Tibial nerve (tissue), 4 donors: ENCODE data around the gene MXI1. TPM values are rescaled to one million over a fixed set of nuclear protein-coding genes. Genes with fewer than 3 reads are reported as not detected.

Experiments used
- DNase-seq, 2 donors: peaks; one replicate each; pipeline ENCODE4 v3.0.0-alpha.2; 2019; ENCODE audit warnings: low spot score in 2 of 2
- H3K27ac ChIP-seq, 4 donors: fragments of 200-600 bp; sonication (generic) in 3 of 4; one replicate each; pipeline ENCODE4 v1.5.1; 2017 to 2019; ENCODE audit warnings: mild to moderate bottlenecking in 1 of 4
- H3K27me3 ChIP-seq, 2 donors: fragments of 200-600 bp; sonication (generic) in 1 of 2; one replicate each; pipeline versions ENCODE4 v1.5.1 to v1.6.0; 2017 to 2019
- H3K36me3 ChIP-seq, 3 donors: fragments of 200-600 bp; sonication (generic); one replicate each; pipeline ENCODE4 v1.5.1; 2018 to 2019
- H3K4me1 ChIP-seq, 4 donors: fragments of 200-600 bp; sonication (generic) in 3 of 4; one replicate each; pipeline ENCODE4 v1.5.1; 2017 to 2019
- H3K4me3 ChIP-seq, 4 donors: fragments of 200-600 bp; sonication (generic) in 3 of 4; one replicate each; pipeline ENCODE4 v1.5.1; 2017 to 2019; ENCODE audit warnings: mild to moderate bottlenecking in 1 of 4, moderate library complexity in 1 of 4
- H3K9me3 ChIP-seq, 4 donors: fragments of 200-600 bp; sonication (generic) in 3 of 4; one replicate each; pipeline ENCODE4 v1.5.1; 2017 to 2019
- EP300 ChIP-seq, 2 donors: sonication (generic); formaldehyde crosslinking; IDR thresholded peaks; one replicate each; pipeline ENCODE4 v1.6.1; 2017; ENCODE audit warnings: antibody characterized with exemption in 2 of 2, mild to moderate bottlenecking in 1 of 2
- POLR2A ChIP-seq, 2 donors: fragments of 450-650 bp; IDR thresholded peaks; one replicate each; pipeline ENCODE4 v1.6.1; 2017; ENCODE audit warnings: antibody characterized with exemption in 2 of 2, mild to moderate bottlenecking in 2 of 2, moderate library complexity in 2 of 2
- WGBS, 2 donors: methylation state at CpG; one replicate each; pipeline ENCODE4 v1.1.5; 2018; 5-methylcytosine and 5-hydroxymethylcytosine counted together
- total RNA-seq, 4 donors: library from RNA; depleted of rRNA; stranded (reverse); fragments of >200 nt; gene quantifications; one replicate each; pipeline ENCODE4 v1.1.0, GENCODE V29; 2016
- TF ChIP-seq, protein P1 (sequence below), 5 experiments: fragments of 200-600 bp in 3 of 5; fragments of 450-650 bp in 2 of 5; sonication (generic) in 3 of 5; IDR thresholded peaks; one replicate each; pipeline ENCODE4 v1.5.1; 2016 to 2019; ENCODE audit warnings: antibody characterized with exemption in 5 of 5, mild to moderate bottlenecking in 3 of 5, moderate library complexity in 2 of 5

Gene MXI1
- total RNA-seq, 4 donors from 2014 or later = 103 to 131 (median 123) TPM

DNA sequence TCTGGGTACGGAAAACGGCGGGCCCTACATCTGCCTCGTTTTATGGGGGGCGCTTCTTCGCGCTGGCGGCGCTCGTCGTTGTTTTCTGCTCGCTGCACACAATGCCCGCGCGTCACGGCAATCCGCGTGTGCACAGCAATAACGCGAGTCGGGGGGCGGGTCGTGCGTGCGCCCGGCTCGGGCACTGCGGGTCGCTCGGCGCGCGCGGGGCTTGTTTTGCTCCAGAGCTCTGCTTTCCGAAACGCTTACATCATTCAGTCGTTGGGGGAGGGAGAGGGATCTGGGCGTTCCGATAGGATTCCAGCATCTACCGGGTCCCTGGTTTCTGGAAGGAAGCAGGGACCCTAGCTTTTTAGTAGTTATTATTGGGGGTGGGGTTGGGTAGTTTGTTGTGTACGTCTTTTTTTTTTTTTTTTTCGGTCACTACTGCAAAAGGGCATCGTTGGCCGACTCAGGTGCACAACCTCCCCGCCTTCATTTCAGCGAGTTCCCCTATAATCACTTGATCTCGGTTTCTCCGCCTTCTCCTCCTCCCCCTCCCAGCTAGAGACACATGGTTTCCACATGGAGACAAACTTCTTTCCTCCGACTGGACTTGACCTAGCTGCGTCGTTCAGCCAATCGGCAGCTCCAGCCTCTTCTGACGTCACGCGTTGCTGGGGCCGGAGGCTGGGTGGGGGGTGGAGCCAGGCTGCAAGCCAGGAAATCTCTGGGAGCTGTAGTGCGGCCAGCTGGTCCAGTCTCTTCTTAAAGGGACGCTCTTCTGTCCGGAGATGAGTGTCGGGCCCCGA lies 3.5 kb downstream of the MXI1 start:
- peak overlapping the region; percentile 88 to 100 (median 95) for H3K27ac ChIP-seq
- H3K27me3 ChIP-seq = no peaks in the 10 kb centered on the region
- WGBS, 2 donors = 0 to 1% methylated on average over 49 to 61 of the region's 61 CpGs
- no peaks in the 10 kb centered on the region for H3K36me3 ChIP-seq
- TF ChIP-seq EP300 (IDR thresholded peaks at IDR 0.05) (peak in 1 of 2 donors; percentile 95), POLR2A (IDR thresholded peaks at IDR 0.05) (peak; percentile 66 to 82)
- TF ChIP-seq, protein P1, sequence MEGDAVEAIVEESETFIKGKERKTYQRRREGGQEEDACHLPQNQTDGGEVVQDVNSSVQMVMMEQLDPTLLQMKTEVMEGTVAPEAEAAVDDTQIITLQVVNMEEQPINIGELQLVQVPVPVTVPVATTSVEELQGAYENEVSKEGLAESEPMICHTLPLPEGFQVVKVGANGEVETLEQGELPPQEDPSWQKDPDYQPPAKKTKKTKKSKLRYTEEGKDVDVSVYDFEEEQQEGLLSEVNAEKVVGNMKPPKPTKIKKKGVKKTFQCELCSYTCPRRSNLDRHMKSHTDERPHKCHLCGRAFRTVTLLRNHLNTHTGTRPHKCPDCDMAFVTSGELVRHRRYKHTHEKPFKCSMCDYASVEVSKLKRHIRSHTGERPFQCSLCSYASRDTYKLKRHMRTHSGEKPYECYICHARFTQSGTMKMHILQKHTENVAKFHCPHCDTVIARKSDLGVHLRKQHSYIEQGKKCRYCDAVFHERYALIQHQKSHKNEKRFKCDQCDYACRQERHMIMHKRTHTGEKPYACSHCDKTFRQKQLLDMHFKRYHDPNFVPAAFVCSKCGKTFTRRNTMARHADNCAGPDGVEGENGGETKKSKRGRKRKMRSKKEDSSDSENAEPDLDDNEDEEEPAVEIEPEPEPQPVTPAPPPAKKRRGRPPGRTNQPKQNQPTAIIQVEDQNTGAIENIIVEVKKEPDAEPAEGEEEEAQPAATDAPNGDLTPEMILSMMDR (IDR thresholded peaks at IDR 0.05) = no peak
- H3K4me3 ChIP-seq = peak overlapping the region; percentile 61 to 95 (median 84)
- DNase-seq = peak; percentile 94 to 98
- peaks cover 0 to 28% (median 5%) of the 10 kb centered on the region in 4 donors for H3K4me1 ChIP-seq
- H3K9me3 ChIP-seq = no peaks in the 10 kb centered on the region

DNA sequence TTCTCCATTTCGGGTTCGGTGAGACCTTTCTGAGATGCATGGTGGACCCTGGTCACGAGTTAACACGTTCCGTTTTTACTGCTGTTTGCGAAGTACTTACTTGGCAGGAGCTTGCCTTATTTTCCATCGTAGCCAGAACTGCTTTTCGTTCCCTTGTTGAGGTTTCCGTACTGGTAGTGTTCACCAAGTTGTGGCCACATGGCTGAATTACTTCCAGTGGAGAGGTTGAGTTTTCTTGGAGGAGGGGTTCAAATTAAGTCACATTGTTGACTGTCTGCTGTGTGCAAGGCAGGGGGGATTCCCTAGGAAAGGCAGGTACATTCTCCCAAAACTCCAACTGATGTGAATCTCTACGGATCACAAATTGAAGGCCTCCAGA lies 4.0 kb downstream of the MXI1 start:
- Histone ChIP-seq H3K4me3 (peak overlapping the region; percentile 29 to 95 (median 70)), H3K36me3 (no peaks in the 10 kb centered on the region), H3K27ac (peak overlapping the region; percentile 87 to 100 (median 90)), H3K9me3 (no peaks in the 10 kb centered on the region), H3K27me3 (no peaks in the 10 kb centered on the region), H3K4me1 (peaks cover 0 to 30% (median 5%) of the 10 kb centered on the region in 4 donors)
- TF ChIP-seq, protein P1 (IDR thresholded peaks at IDR 0.05) = no peak
- TF ChIP-seq EP300 (IDR thresholded peaks at IDR 0.05) = no peak
- TF ChIP-seq POLR2A (IDR thresholded peaks at IDR 0.05) = no peak
- DNase-seq = no peak
- 5% methylated on average over 10 of the region's 10 CpGs for WGBS, 2 donors

DNA sequence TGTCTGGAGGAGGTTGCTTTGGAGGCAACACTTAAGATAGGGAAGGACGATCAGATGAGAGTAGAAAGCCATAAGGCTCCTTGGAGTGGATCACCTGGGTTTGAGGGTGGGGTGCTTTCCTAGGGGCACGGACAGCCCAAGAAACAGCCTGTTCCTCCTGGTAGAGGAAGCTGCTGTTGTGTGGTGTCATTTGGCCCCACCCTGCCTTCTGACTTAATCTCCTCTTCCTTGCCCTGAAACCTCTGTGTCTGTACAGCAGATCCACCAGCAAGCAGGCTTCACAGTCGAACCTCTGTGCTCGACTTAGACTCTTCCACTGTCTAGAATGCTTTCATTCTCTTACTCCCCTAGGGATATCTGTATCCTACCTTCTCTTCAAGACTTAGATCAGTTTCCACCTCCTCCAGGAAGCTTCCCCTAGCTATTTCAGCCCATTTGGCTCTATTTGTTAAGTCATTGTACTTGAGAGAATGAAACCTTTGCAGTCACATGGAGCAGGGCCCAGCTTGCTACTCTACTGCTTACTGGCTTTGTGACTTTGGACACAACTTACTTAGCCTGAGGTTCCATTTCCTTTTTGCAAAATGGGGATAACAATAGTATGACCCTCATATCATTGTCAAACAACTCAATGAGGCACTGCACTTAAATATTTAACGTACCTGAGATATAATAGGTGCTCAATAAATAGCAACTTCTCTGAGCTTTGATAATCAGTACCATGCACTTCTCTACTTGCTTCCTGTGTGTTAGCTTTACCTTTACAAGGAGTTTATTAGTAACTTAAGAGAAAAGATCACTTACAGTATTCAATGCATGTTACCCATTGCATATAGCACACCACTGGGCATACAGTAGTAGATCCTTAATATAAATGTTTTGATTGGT lies 5.0 kb downstream of the MXI1 start:
- DNase-seq = peak in 1 of 2 donors; percentile 40
- peak overlapping the region; percentile 87 to 100 (median 90) for H3K27ac ChIP-seq
- 67 to 77% methylated on average over 5 of the region's 5 CpGs for WGBS, 2 donors
- no peaks in the 10 kb centered on the region for H3K36me3 ChIP-seq
- no peaks in the 10 kb centered on the region for H3K9me3 ChIP-seq
- peak overlapping the region in 1 of 4 donors; percentile 80 for H3K4me3 ChIP-seq
- H3K27me3 ChIP-seq = no peaks in the 10 kb centered on the region
- peaks cover 0 to 23% (median 3%) of the 10 kb centered on the region in 4 donors for H3K4me1 ChIP-seq
- no peak for TF ChIP-seq POLR2A (IDR thresholded peaks at IDR 0.05)
- peak in 1 of 2 donors; percentile 37 for TF ChIP-seq EP300 (IDR thresholded peaks at IDR 0.05)

DNA sequence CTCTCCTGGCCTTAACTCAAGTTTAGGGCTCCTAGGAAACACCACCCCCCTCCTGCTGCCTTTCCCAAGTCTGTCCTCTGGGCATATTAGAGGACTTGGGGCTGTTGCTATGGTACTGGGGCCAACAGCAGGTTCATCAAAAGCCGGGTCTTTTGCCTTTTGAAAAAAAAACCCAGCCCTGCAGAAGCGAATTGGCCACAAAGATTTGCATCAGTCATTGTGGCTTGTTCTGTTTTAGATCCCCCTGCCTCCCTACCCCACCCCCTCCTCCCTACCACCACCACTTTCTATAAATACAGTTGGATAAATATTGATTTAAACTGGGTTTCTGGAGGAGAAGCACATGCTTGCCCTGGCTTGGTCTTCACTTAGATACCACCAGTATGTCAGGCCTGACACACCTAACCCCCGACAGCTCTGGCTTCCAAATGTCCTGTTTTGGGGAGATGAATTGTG lies 7.0 kb downstream of the MXI1 start:
- Histone ChIP-seq H3K4me1 (peaks cover 0 to 22% (median 3%) of the 10 kb centered on the region in 4 donors), H3K27ac (no peak overlapping the region), H3K36me3 (no peaks in the 10 kb centered on the region), H3K9me3 (no peaks in the 10 kb centered on the region), H3K27me3 (no peaks in the 10 kb centered on the region), H3K4me3 (no peak overlapping the region)
- 38 to 41% methylated on average over 3 of the region's 3 CpGs for WGBS, 2 donors
- DNase-seq = no peak
- no peak for TF ChIP-seq POLR2A (IDR thresholded peaks at IDR 0.05)
- TF ChIP-seq, protein P1 (IDR thresholded peaks at IDR 0.05) = no peak
- TF ChIP-seq EP300 (IDR thresholded peaks at IDR 0.05) = no peak

DNA sequence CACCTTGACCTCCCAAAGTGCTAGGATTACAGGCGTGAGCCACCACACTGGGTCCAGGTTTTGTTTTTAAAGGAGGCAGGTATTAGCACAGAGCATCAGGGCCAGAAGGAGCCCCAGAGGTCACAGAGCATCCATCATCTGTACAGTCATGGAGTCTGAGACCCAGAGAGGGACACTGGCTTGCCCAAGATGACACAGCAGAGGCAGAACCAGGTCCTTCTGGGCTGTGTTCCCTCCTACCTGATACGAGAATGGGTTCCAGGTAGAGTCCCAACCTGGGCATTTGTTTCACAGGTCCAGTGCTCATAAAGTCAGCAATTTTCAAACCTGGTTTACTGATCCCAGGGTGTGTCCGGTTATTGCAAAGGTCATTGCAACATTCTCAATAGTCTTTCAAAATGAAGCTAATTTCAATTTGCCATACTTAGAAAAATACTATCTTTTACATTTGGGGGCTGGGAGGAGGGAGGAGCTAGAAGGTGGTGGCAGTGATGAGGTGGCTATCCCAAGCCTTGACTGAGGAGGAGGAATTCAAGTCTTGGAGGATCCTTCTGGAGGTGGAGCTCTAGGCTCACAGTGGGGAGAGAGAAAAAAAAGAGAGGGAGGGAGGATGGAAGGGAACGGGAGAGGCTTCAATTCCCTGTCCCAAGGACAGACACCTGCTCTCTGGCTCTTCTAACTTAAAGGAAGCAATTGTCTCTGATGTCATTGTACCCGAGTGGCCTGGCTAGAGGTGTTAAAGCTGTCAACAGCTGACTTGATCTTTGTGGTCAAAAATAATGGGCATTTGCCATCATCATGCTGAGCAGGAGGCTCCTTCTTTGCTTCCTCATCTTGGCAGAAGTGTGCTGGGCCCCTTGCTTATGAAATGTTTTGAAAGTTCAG lies 8.1 kb downstream of the MXI1 start:
- Histone ChIP-seq H3K4me1 (peaks cover 0 to 27% (median 3%) of the 10 kb centered on the region in 4 donors), H3K27ac (peak overlapping the region in 1 of 4 donors; percentile 29), H3K9me3 (no peaks in the 10 kb centered on the region), H3K4me3 (no peak overlapping the region), H3K36me3 (no peaks in the 10 kb centered on the region), H3K27me3 (no peaks in the 10 kb centered on the region)
- no peak for TF ChIP-seq POLR2A (IDR thresholded peaks at IDR 0.05)
- TF ChIP-seq, protein P1 (IDR thresholded peaks at IDR 0.05) = no peak
- TF ChIP-seq EP300 (IDR thresholded peaks at IDR 0.05) = no peak
- DNase-seq = no peak
- WGBS, 2 donors = 85 to 90% methylated on average over 5 of the region's 5 CpGs
